Mammary epithelial cell (primary cell): ENCODE measurements around the gene RAI14.

ENCODE experiments used
- EZH2 ChIP-seq: IDR thresholded peaks from 2 replicates; pipeline ENCODE4 v1.6.1; 2012; ENCODE audit warnings: low read length, inconsistent platforms, borderline replicate concordance
- TF ChIP-seq, protein P1 (sequence below), 2 donors: IDR thresholded peaks in 1 of 2; conservative IDR thresholded peaks in 1 of 2; 2 replicates each; pipeline ENCODE4 v1.5.1; 2011 to 2012; ENCODE audit warnings: inconsistent platforms in 2 of 2, low read length in 2 of 2, mild to moderate bottlenecking in 2 of 2, control low read depth in 1 of 2, low read depth in 1 of 2; ENCODE audit not compliant: insufficient read depth in 1 of 2; ENCODE audit errors: extremely low read depth in 1 of 2

DNA sequence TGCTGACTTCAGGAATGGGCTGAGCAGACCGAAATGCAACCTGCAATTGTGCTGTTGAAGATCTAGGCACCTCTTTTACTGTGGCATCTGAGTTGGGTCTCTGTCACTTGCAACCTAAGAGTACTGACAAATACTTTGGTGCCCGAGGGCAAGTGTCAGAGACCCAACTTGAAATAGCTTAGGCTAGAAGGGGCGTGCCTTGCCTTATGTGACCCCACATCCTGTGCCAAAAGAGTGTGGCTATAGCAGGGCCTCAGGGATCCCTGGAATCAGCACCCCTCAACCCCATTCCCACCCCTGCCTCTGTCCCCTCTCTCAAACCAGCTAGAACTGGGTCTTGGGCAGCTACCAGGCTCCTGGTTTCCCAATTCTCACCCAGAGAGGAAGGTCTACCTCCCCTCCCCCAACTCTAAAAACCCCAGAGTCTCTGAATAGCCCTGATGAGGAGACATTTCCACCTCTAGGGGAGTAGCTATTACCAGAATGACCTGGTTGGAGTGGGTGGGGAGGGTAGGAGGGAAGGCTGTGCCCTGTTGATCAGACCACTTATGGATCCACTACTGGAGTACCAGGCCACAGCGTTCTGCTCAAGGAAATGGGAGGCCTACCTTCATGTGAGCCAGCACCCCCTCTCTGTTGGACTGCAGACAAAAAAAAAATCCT lies 17.5 kb downstream of the RAI14 start:
- TF ChIP-seq, protein P1, sequence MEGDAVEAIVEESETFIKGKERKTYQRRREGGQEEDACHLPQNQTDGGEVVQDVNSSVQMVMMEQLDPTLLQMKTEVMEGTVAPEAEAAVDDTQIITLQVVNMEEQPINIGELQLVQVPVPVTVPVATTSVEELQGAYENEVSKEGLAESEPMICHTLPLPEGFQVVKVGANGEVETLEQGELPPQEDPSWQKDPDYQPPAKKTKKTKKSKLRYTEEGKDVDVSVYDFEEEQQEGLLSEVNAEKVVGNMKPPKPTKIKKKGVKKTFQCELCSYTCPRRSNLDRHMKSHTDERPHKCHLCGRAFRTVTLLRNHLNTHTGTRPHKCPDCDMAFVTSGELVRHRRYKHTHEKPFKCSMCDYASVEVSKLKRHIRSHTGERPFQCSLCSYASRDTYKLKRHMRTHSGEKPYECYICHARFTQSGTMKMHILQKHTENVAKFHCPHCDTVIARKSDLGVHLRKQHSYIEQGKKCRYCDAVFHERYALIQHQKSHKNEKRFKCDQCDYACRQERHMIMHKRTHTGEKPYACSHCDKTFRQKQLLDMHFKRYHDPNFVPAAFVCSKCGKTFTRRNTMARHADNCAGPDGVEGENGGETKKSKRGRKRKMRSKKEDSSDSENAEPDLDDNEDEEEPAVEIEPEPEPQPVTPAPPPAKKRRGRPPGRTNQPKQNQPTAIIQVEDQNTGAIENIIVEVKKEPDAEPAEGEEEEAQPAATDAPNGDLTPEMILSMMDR (conservative IDR thresholded peaks at IDR 0.05 in 1 of 2, IDR thresholded peaks at IDR 0.05 in 1 of 2; ENCODE audit: extremely low read depth in 1 of 2, insufficient read depth in 1 of 2, low read depth in 1 of 2, low read length in 2 of 2): no peak
- no peak for TF ChIP-seq EZH2
